Mesendoderm (in vitro differentiated cells): ENCODE data around the gene BLM.

Experiments
- DNase-seq: peaks from one replicate; pipeline ENCODE4 v3.0.0; 2013
- H2AK5ac ChIP-seq: 2 replicates; pipeline ENCODE4 v1.6.1; 2013; ENCODE audit warnings: low read length, inconsistent platforms
- H2BK120ac ChIP-seq: 2 replicates; pipeline ENCODE4 v1.6.1; 2013; ENCODE audit warnings: low read depth, mild to moderate bottlenecking, low read length, moderate library complexity, mixed read lengths
- H2BK15ac ChIP-seq: replicated peaks from 2 replicates; pipeline ENCODE4 v1.6.1; 2013; ENCODE audit warnings: low read depth, mild to moderate bottlenecking, moderate library complexity
- H2BK5ac ChIP-seq: 2 replicates; pipeline ENCODE4 v1.6.1; 2013; ENCODE audit warnings: low read length, inconsistent platforms
- H3K18ac ChIP-seq: 2 replicates; pipeline ENCODE4 v1.6.1; 2013; ENCODE audit warnings: mild to moderate bottlenecking, low read length, mixed read lengths
- H3K23ac ChIP-seq: one replicate; pipeline ENCODE4 v1.6.1; 2013; ENCODE audit warnings: low read length
- H3K27ac ChIP-seq: 2 replicates; pipeline ENCODE4 v1.5.1; 2013; ENCODE audit warnings: low read depth, mild to moderate bottlenecking, inconsistent platforms, low read length, moderate library complexity
- H3K27me3 ChIP-seq: 2 replicates; pipeline ENCODE4 v1.6.1; 2013; ENCODE audit warnings: low read length, control low read depth, mild to moderate bottlenecking, inconsistent platforms; ENCODE audit not compliant: insufficient read depth, poor library complexity
- H3K36me3 ChIP-seq: 2 replicates; pipeline ENCODE4 v1.6.1; 2013; ENCODE audit warnings: low read length, inconsistent platforms; ENCODE audit not compliant: control insufficient read depth, insufficient read depth
- H3K4ac ChIP-seq: one replicate; pipeline ENCODE4 v1.6.1; 2013; ENCODE audit warnings: low read depth, mild to moderate bottlenecking, low read length, moderate library complexity
- H3K4me1 ChIP-seq: 2 replicates; pipeline ENCODE4 v1.6.1; 2013; ENCODE audit warnings: low read depth, low read length, inconsistent platforms; ENCODE audit not compliant: control insufficient read depth
- H3K4me2 ChIP-seq: 2 replicates; pipeline ENCODE4 v1.6.1; 2013; ENCODE audit warnings: low read length
- H3K4me3 ChIP-seq: 2 replicates; pipeline ENCODE4 v1.5.1; 2013; ENCODE audit warnings: mild to moderate bottlenecking, low read length
- H3K56ac ChIP-seq: one replicate; pipeline ENCODE4 v1.6.1; 2013; ENCODE audit warnings: low read length
- H3K79me1 ChIP-seq: 2 replicates; pipeline ENCODE4 v1.6.1; 2013; ENCODE audit warnings: low read length, inconsistent platforms
- H3K79me2 ChIP-seq: 2 replicates; pipeline ENCODE4 v1.6.1; 2013; ENCODE audit warnings: mild to moderate bottlenecking, low read length; ENCODE audit not compliant: control insufficient read depth, insufficient read depth
- H3K9ac ChIP-seq: 2 replicates; pipeline ENCODE4 v1.6.1; 2013; ENCODE audit warnings: low read length, inconsistent platforms
- H4K5ac ChIP-seq: one replicate; pipeline ENCODE4 v1.6.1; 2013; ENCODE audit warnings: low read length
- H4K8ac ChIP-seq: one replicate; pipeline ENCODE4 v1.6.1; 2013; ENCODE audit warnings: low read depth, mild to moderate bottlenecking, control low read depth, low read length, moderate library complexity
- WGBS: extraction: QIAGEN DNeasy Blood & Tissue Kit; methylation state at CpG from one replicate; pipeline ENCODE4 v1.1.7; 2013; ENCODE audit warnings: low lambda C conversion rate, missing lambda C conversion rate; ENCODE audit not compliant: insufficient coverage; ENCODE audit errors: extremely low coverage; 5-methylcytosine and 5-hydroxymethylcytosine counted together

Gene BLM

GRCh38 chr15:90812171-90812957, 95.2 kb downstream of the BLM start:
- Histone ChIP-seq H3K56ac (no peak overlapping the region), H2BK15ac (no peak overlapping the region), H2BK120ac (no peak overlapping the region), H3K18ac (no peak overlapping the region), H3K23ac (no peak overlapping the region), H3K79me1 (no peaks in the 10 kb centered on the region), H2AK5ac (no peak overlapping the region), H3K36me3 (peaks cover 1% of the 10 kb centered on the region), H3K27me3 (no peaks in the 10 kb centered on the region), H3K4me3 (no peak overlapping the region), H4K5ac (no peak overlapping the region), H3K79me2 (no peaks in the 10 kb centered on the region), H3K9ac (no peak overlapping the region), H3K27ac (no peak overlapping the region), H3K4ac (no peak overlapping the region), H3K4me2 (no peak overlapping the region), H4K8ac (no peak overlapping the region), H2BK5ac (no peak overlapping the region), H3K4me1 (peaks cover 2% of the 10 kb centered on the region)
- WGBS: no CpG with 5 or more reads among the region's 10 CpGs
- DNase-seq: no peak

GRCh38 chr15:90812958-90813265, 95.8 kb downstream of the BLM start:
- Histone ChIP-seq H3K4me2 (no peak overlapping the region), H3K79me1 (no peaks in the 10 kb centered on the region), H2BK15ac (no peak overlapping the region), H3K27me3 (no peaks in the 10 kb centered on the region), H2AK5ac (no peak overlapping the region), H3K4ac (no peak overlapping the region), H4K8ac (no peak overlapping the region), H3K9ac (no peak overlapping the region), H3K4me3 (no peak overlapping the region), H4K5ac (no peak overlapping the region), H3K18ac (no peak overlapping the region), H2BK5ac (no peak overlapping the region), H3K56ac (no peak overlapping the region), H3K23ac (no peak overlapping the region), H2BK120ac (no peak overlapping the region), H3K4me1 (peaks cover 2% of the 10 kb centered on the region), H3K79me2 (no peaks in the 10 kb centered on the region), H3K27ac (no peak overlapping the region), H3K36me3 (peaks cover 1% of the 10 kb centered on the region)
- DNase-seq: no peak
- WGBS: no CpG with 5 or more reads among the region's 6 CpGs

- Histone ChIP-seq H3K9ac (no peak overlapping the region), H3K36me3 (peaks cover 1% of the 10 kb centered on the region), H3K79me1 (no peaks in the 10 kb centered on the region), H3K27ac (no peak overlapping the region), H3K4ac (no peak overlapping the region), H2BK5ac (no peak overlapping the region), H3K18ac (no peak overlapping the region), H2AK5ac (no peak overlapping the region), H3K23ac (no peak overlapping the region), H3K56ac (no peak overlapping the region), H3K4me3 (no peak overlapping the region), H2BK120ac (no peak overlapping the region), H4K5ac (no peak overlapping the region), H3K4me1 (peaks cover 2% of the 10 kb centered on the region), H3K4me2 (no peak overlapping the region), H3K79me2 (no peaks in the 10 kb centered on the region), H4K8ac (no peak overlapping the region), H2BK15ac (no peak overlapping the region), H3K27me3 (no peaks in the 10 kb centered on the region)
- WGBS: no CpG with 5 or more reads among the region's 2 CpGs
- no peak for DNase-seq
Measured at GRCh38 chr15:90813796-90814190, 96.6 kb downstream of the BLM start.

GRCh38 chr15:90814191-90814821, 97.2 kb downstream of the BLM start:
- H3K79me2 ChIP-seq: no peaks in the 10 kb centered on the region
- WGBS: no CpG with 5 or more reads among the region's 13 CpGs
- no peak for DNase-seq
- no peaks in the 10 kb centered on the region for H3K79me1 ChIP-seq
- H3K4me3 ChIP-seq: no peak overlapping the region
- H3K9ac ChIP-seq: no peak overlapping the region
- no peak overlapping the region for H4K8ac ChIP-seq
- no peak overlapping the region for H3K27ac ChIP-seq
- no peak overlapping the region for H3K56ac ChIP-seq
- H3K23ac ChIP-seq: no peak overlapping the region
- H3K4me1 ChIP-seq: peaks cover 2% of the 10 kb centered on the region
- H2BK15ac ChIP-seq: no peak overlapping the region
- no peak overlapping the region for H3K18ac ChIP-seq
- no peak overlapping the region for H2BK5ac ChIP-seq
- no peak overlapping the region for H3K4me2 ChIP-seq
- no peaks in the 10 kb centered on the region for H3K27me3 ChIP-seq
- no peak overlapping the region for H4K5ac ChIP-seq
- no peak overlapping the region for H2AK5ac ChIP-seq
- H3K4ac ChIP-seq: no peak overlapping the region
- H3K36me3 ChIP-seq: peaks cover 1% of the 10 kb centered on the region
- no peak overlapping the region for H2BK120ac ChIP-seq

GRCh38 chr15:90816401-90817116, 99.4 kb downstream of the BLM start:
- Histone ChIP-seq H3K79me1 (no peaks in the 10 kb centered on the region), H3K4me3 (no peak overlapping the region), H3K18ac (no peak overlapping the region), H3K4ac (no peak overlapping the region), H3K9ac (no peak overlapping the region), H2AK5ac (no peak overlapping the region), H3K23ac (no peak overlapping the region), H3K4me2 (no peak overlapping the region), H2BK15ac (no peak overlapping the region), H3K27me3 (no peaks in the 10 kb centered on the region), H3K56ac (no peak overlapping the region), H3K79me2 (no peaks in the 10 kb centered on the region), H2BK5ac (no peak overlapping the region), H3K4me1 (peaks cover 2% of the 10 kb centered on the region), H4K8ac (no peak overlapping the region), H4K5ac (no peak overlapping the region), H3K27ac (no peak overlapping the region), H2BK120ac (no peak overlapping the region), H3K36me3 (no peaks in the 10 kb centered on the region)
- WGBS: no CpG with 5 or more reads among the region's 15 CpGs
- no peak for DNase-seq
